Measurements from ENCODE around the gene MCM3AP.

MCM3AP gene

DNA sequence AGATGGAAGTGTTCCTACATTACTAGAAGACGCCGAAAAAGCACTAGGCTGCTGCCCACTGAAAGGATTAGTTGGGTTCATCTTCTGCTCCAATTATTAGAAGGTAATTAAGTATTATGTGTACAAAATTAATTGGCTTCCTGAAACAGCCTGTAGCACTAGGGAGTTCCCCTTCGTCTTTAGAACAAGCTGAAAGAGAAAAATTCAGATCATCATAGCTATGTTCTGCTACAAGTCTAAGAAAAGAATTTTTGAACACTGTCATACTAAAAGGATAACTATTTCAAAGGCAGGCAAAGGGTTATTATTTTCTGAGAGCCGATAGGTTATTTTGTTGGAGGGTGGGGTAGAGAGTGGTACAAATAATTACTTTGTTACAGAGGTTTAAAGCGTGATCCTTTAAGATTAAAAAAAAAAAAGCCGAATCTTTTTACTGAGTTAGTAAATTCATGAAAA is at the start of gene MCM3AP:
TSS of gene MCM3AP (minus strand) at position 406 of the 456 bp plus-strand sequence. CDS start at position 81, 325 bp downstream.
- Mint-ChIP-seq H3K4me1 (peaks cover 49% of the 10 kb centered on the region), H3K9me3 (no peaks in the 10 kb centered on the region), H3K4me3 (peak within 1 kb of the TSS; percentile 96), H3K36me3 (peaks cover 73% of the 10 kb centered on the region), H3K27ac (peak within 1 kb of the TSS; percentile 94)
- no peak for DNase-seq (ENCODE audit: low spot score in 2 of 2)
- ATAC-seq = no peak

DNA sequence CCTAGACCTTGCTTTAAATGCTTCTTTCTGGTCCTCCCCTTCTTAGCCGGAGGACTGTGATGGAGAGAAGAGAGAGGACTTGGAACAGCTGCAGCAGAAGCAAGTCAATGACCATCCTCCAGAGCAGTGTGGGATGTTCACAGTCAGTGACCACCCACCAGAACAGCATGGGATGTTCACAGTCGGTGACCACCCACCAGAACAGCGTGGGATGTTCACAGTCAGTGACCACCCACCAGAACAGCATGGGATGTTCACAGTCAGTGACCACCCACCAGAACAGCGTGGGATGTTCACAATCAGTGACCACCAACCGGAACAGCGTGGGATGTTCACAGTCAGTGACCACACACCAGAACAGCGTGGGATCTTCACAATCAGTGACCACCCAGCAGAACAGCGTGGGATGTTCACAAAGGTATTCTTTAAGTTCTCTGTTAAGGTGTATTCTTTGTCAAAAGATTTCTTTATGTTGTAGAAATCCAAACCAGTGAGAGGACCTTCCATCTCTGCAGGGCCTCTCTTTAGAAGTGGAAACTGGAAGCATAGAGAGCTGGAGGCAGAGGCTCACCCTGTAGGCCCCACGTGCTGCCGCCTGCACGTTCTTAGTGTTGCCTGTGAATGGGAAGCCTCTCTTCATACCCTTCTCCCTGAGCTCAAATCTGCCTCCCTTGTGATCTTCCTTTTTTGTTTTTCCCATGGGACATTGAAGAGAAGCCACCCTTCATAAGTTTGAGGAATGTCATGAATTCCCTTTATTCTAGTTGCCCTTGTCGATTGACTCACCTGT is 49.1 kb upstream of the MCM3AP start:
- ATAC-seq (no peak), DNase-seq (ENCODE audit: low spot score in 2 of 2) (no peak)
- peaks cover 3% of the 10 kb centered on the region for H3K4me1 Mint-ChIP-seq
- H3K9me3 Mint-ChIP-seq = no peaks in the 10 kb centered on the region
- H3K27ac Mint-ChIP-seq = no peak overlapping the region
- H3K36me3 Mint-ChIP-seq = peaks cover 91% of the 10 kb centered on the region
- no peak overlapping the region for H3K4me3 Mint-ChIP-seq

DNA sequence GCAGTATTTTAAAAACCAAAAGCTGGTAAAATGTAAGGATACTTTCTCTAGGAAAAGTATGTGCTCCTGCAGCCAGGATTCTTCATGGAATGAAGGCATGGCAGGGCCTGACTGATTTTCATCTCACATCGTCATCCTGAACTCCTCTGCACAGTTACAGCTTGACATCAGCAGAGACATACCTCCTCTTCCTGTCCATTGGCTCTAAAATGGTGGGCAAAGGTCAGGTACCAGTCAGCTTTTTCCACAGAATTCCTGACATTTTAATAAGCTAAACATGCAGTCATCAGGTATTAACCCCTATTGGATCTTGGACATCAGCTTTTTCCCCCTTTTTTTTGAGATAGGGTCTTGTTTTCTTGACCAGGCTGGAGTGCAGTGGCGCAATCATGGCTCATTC is 44.4 kb upstream of the MCM3AP start:
- DNase-seq (ENCODE audit: low spot score in 2 of 2) (no peak), ATAC-seq (no peak)

DNA sequence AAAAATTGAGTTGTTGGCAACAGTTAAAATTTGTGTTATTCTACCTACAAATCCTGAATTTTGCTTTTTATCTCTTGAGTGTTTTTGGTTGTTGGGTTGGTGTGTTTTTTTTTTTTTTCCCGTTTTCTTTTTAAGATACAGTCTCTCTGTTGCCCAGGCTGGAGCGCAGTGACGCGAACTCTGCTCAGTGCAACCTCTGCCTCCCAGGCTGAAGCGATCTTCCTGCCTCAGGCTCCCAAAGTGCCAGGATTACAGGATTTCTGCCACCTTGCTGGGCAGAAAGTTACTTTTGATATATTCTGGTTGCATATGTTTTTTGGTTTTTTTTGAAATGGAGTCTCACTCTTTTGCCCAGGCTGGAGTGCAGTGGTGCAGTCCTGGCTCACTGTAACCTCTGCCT is 42.7 kb upstream of the MCM3AP start:
- no peaks in the 10 kb centered on the region for H3K9me3 Mint-ChIP-seq
- ATAC-seq = no peak
- peaks cover 14% of the 10 kb centered on the region for H3K4me1 Mint-ChIP-seq
- no peak overlapping the region for H3K27ac Mint-ChIP-seq
- H3K36me3 Mint-ChIP-seq = peaks cover 93% of the 10 kb centered on the region
- no peak for DNase-seq (ENCODE audit: low spot score in 2 of 2)
- H3K4me3 Mint-ChIP-seq = no peak overlapping the region

More for the DNA sequence above, 44.4 kb upstream of the MCM3AP start:
- H3K27ac Mint-ChIP-seq = no peak overlapping the region
- no peaks in the 10 kb centered on the region for H3K9me3 Mint-ChIP-seq
- H3K4me1 Mint-ChIP-seq = peaks cover 14% of the 10 kb centered on the region
- peaks cover 90% of the 10 kb centered on the region for H3K36me3 Mint-ChIP-seq
- H3K4me3 Mint-ChIP-seq = no peak overlapping the region

DNA sequence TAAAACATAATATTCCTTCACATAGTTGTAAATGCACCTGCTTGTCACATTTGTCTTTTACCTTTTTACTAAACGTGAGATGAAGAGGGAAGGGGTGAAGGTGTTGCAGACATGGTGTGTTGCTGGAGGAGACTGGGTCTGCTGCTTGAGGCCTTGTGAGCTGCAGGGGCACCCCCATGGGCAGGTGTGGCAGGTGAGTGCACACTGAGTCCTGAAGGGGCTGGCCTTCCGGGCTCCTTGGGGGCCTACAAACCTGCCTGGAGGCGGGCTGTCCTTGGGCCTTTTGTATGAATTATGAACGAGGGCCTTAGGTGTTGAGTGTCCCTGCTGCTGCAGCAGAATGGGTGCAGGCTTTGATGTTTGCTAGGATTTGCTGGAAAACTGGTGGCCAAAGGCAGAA is 42.3 kb upstream of the MCM3AP start:
- Mint-ChIP-seq H3K36me3 (peaks cover 94% of the 10 kb centered on the region), H3K9me3 (no peaks in the 10 kb centered on the region), H3K4me3 (no peak overlapping the region), H3K27ac (no peak overlapping the region), H3K4me1 (peaks cover 14% of the 10 kb centered on the region)
- no peak for DNase-seq (ENCODE audit: low spot score in 2 of 2)
- ATAC-seq = no peak

DNA sequence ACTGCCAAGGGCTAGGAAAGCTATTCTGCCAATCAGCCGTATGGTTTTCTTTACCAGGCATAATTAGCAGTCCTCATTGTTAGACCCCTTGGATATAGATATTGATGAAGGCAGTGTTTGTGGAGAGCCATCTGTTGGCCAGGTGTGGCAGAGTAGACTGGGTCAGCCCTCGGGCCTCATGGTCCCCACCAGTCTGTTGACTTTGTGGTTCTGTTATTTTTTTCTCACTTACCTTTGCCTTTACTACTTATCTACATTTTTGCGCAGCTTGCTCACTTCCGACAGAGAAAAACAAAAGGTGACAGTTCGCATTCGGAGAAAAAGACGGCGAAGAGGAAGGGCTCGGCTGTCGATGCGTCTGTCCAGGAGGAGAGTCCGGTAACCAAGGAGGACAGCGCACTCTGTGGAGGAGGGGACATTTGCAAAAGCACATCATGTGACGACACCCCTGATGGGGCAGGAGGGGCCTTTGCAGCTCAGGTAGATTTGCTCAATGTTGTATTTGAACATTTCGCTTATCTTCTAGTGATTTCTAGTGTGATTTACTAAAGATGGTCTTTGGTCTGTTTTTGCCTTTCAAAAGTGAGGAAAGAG is 40.8 kb upstream of the MCM3AP start:
- peaks cover 94% of the 10 kb centered on the region for H3K36me3 Mint-ChIP-seq
- H3K4me1 Mint-ChIP-seq = peaks cover 21% of the 10 kb centered on the region
- H3K9me3 Mint-ChIP-seq = no peaks in the 10 kb centered on the region
- ATAC-seq (no peak), DNase-seq (ENCODE audit: low spot score in 2 of 2) (no peak)
- H3K4me3 Mint-ChIP-seq = peak overlapping the region; percentile 89
- peak overlapping the region; percentile 74 for H3K27ac Mint-ChIP-seq

DNA sequence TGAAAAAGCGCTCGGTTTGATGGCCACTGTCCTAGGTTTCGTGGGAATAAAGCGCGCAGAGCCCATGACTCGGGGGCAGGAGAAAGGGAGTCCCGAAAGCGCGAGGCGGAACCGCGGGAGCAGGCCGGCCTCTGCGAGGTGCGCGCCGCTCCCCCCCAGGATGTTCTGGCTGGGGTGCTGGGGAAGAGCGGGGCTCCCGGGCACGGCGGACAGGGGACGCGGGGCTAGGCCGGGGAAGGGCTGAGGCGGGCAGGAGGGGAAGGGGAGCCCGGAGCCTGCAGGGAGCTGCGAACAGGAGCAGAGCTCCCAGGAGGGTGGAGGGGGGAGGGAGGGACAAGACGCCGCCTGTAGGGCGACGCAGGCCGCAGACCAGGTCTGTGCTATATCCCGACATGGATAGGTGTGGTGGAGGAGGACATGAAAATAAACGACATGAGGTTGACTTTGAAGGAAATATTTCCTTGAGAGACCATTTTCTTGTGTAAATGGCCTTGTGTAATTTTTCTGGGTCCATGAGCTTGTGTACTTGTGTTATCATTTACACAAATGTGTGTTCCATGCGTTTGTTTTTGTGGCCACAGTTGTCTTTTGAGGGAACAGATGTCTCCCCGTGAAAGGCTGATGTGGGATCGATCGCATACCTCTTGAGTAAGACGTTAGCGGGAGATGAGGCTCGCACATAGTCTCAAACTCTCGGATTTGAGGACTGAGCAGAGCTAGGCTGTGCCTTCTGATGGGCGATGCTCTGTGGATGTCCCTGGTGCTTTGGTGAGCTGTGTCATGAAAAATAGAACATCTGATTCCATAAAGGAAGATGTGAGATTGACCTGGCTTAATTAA is 39.9 kb upstream of the MCM3AP start:
- Mint-ChIP-seq H3K4me3 (peak overlapping the region; percentile 89), H3K27ac (peak overlapping the region; percentile 74), H3K4me1 (peaks cover 22% of the 10 kb centered on the region), H3K9me3 (no peaks in the 10 kb centered on the region), H3K36me3 (peaks cover 94% of the 10 kb centered on the region)
- DNase-seq (ENCODE audit: low spot score in 2 of 2) (peak in 1 of 2 donors; percentile 27), ATAC-seq (peak; percentile 2)

DNA sequence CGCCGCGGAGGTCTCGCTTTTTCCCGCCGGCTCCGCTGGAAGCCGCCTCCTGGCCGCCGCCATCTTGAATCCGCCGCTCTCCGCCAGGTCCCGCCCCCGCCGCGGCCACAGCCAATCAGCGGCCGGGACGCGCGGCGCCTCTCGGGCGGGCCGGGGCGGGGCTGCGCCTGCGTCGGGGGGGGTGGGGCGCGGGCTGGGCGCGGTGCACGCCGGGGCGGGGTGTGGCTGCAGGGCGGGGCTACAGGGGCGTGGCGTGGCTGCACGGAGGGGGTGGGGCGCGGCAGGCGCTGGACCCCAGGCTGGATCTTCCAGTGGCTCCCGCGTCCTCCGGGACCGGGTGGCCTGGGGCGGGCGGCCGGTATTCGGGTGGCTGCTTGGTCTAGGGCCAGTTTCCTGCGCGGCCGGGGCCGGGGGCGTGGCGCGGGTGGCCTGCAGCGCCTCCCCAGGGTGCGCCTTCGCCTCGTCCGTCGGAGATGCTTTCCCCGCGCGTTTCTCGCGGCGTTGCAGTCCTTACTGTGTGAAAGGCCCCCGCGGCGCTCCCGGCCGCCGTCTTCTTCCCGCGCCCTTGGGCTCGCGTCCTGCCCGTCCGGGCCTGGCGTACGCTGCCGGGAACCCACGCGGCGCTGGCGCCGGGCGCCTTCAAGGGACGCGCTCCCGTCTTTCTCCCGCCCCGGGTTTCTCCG is 39.1 kb upstream of the MCM3AP start:
- ATAC-seq = peak; percentile 83
- peaks cover 89% of the 10 kb centered on the region for H3K36me3 Mint-ChIP-seq

DNA sequence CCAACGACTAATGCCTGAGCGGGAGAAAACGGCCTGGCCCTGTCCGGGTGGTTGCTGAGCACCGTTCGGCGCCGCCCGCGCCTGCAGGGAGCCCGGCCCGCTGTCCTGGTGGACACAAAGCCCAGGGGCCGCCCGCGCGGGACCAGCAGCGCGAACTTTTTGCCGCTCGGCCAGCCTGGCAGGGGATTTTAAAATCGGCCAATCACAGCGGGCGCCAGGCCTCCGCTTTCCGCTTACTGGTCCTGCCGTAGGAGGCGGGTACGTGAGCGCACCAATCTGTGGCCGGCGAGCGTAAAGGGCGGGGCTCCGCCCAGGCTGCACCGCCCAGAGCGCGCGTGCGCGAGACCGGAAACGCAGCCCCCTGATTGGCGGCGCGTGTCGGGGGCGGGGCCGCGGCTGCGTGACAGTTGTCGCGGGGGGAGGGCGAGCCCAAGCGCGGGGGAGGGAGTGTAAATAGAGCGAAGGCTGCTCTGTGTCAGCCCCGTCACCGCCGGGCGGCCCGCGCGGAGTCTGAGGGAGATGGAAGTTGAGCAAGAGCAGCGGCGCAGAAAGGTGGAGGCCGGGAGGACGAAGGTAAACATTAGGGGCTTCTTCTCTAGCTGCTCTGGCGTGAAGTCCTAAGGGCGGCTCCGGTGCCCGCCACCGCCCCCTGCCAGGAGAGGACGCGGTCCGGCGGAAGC is 38.4 kb upstream of the MCM3AP start, which contains the start of the genes C21orf58 and PCNT:
TSS of gene C21orf58 (minus strand) at position 161 of the 680 bp plus-strand sequence. CDS start 1,132 bp downstream, outside the sequence.
TSS of gene PCNT (plus strand) at position 447 of the 680 bp plus-strand sequence. CDS start at position 520, 73 bp downstream.
- ATAC-seq (peak; percentile 91), DNase-seq (ENCODE audit: low spot score in 2 of 2) (peak; percentile 98)
- no peaks in the 10 kb centered on the region for H3K9me3 Mint-ChIP-seq
- H3K36me3 Mint-ChIP-seq = peaks cover 82% of the 10 kb centered on the region
- peak within 1 kb of the TSS; percentile 89 for H3K4me3 Mint-ChIP-seq
- H3K4me1 Mint-ChIP-seq = peaks cover 22% of the 10 kb centered on the region
- peak within 1 kb of the TSS; percentile 98 for H3K27ac Mint-ChIP-seq

More for the DNA sequence above, 39.1 kb upstream of the MCM3AP start:
- Mint-ChIP-seq H3K4me3 (peak overlapping the region; percentile 89), H3K4me1 (peaks cover 22% of the 10 kb centered on the region), H3K27ac (peak overlapping the region; percentile 98), H3K9me3 (no peaks in the 10 kb centered on the region)
- DNase-seq (ENCODE audit: low spot score in 2 of 2) = peak; percentile 90 to 93

DNA sequence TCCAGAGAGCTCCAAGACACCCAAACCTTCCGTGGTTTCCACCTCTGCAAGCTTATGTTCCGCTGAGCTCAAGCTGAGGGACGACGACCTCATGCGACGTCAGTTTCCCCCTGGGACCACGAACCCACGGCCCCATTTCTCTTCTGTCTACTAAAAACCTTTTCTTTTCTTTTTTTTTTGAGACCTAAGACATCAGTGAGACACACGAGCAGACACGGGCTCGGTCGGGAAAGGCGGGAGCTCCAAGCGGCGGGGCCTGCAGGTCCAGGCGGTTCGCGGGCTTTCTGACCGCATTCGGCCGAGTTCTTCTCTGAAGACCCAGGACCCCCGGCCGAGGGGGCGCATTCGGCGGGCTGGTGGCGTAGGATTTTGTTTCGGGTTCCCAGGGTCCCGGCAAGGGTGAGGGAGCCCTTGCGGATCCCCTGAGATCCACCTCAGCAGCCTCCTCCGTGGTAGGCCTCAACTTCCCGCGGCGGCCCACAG is 37.9 kb upstream of the MCM3AP start:
- Mint-ChIP-seq H3K4me1 (peaks cover 22% of the 10 kb centered on the region), H3K36me3 (peaks cover 77% of the 10 kb centered on the region), H3K4me3 (peak overlapping the region; percentile 89), H3K27ac (peak overlapping the region; percentile 98), H3K9me3 (no peaks in the 10 kb centered on the region)
- DNase-seq (ENCODE audit: low spot score in 2 of 2) (no peak), ATAC-seq (peak; percentile 4)

DNA sequence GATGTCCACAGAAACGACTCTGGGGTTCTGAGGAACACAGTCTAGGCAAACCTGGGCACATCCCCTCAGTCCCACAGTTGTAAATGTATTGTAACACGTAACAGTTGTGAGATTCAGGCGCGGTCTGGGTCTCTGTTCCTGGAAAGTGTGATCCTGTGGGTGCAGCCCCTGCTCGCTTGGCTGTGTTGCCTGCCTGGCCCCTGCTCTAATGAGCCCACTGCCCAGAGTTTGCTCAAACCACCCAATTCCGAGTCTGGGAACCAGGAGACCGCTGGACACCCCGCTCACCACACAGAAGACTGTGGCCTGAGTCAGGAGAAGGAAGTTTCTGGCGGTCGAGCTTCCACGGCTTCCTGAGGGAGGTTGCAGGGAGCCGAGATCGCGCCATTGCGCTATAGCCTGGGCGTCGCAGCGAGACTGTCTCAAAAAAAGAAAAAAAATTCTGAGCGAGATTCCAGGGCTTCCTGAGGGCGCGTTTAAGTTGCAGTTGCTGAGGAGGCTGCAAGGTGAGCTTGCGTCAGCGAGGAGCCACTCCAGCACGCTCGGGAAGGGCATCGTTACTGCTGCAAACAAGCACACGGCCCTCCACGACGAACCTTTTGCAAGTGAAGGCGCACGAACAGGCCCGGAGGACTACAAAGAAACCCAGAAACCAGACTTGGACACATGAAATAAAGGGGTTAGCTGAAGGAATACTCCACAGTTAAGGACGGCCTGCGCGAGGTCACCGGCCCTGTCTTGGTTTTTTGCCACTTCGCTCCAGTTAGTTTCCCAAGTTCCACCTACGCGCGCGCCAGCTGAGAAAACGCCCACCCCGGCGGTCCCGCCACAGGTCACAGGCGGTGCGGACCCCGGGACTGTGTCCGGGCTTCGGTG is 37.2 kb upstream of the MCM3AP start:
- ATAC-seq (no peak), DNase-seq (ENCODE audit: low spot score in 2 of 2) (peak in 1 of 2 donors; percentile 52)
- Mint-ChIP-seq H3K36me3 (peaks cover 70% of the 10 kb centered on the region), H3K9me3 (no peaks in the 10 kb centered on the region), H3K4me3 (peak overlapping the region; percentile 89), H3K27ac (peak overlapping the region; percentile 98), H3K4me1 (peaks cover 22% of the 10 kb centered on the region)

DNA sequence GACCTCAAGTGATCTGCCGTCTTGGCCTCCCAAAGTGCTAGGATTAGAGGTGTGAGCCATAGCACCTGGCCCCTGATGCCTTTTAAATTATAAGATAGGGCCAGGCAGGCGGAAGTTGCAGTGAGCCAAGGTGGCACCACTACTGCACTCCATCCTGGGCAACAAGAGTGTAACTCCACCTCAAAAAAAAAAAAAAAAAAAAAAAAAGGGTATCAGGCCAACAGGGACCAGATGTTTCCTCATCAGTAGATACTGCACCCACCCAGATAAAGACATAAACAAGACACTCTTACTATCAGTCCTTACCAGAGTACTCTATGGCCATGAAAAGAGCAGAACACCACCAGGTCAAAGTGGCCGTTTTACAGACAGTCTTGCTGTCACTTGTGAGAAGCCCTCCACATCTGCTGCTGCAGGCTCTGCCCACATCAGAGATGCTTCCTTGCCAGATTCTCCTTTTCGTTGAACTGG is 35.0 kb upstream of the MCM3AP start:
- H3K27ac Mint-ChIP-seq = no peak overlapping the region
- H3K4me3 Mint-ChIP-seq = no peak overlapping the region
- ATAC-seq (no peak), DNase-seq (ENCODE audit: low spot score in 2 of 2) (no peak)
- H3K36me3 Mint-ChIP-seq = peaks cover 48% of the 10 kb centered on the region
- H3K9me3 Mint-ChIP-seq = no peaks in the 10 kb centered on the region
- H3K4me1 Mint-ChIP-seq = peaks cover 10% of the 10 kb centered on the region

DNA sequence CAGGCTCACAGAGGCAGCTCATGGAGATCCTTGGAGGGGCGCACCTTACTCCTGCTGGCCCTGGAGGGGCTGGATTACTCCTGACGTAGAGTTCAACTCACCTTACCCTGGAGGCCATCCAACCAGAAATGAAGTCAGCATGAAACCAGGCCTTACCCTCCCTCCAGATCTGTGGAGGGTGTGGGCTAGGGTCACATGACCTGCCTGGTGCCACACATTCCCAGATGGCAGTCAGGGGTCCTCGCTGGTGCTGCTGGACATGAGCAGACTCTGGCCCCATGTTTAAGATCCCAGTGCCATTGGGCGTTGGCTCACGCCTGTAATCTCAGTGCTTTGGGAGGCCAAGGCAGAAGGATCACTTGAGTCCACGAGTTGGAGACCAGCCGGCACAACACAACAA is 33.8 kb upstream of the MCM3AP start:
- Mint-ChIP-seq H3K4me3 (no peak overlapping the region), H3K4me1 (peaks cover 8% of the 10 kb centered on the region), H3K36me3 (peaks cover 42% of the 10 kb centered on the region), H3K27ac (no peak overlapping the region), H3K9me3 (no peaks in the 10 kb centered on the region)
- ATAC-seq (no peak), DNase-seq (ENCODE audit: low spot score in 2 of 2) (no peak)

All from stimulated activated effector memory CD8-positive, alpha-beta T cell treated with anti-CD3 and anti-CD28 coated beads, Interleukin-12 subunit alpha, Interleukin-12 subunit beta, amount 100 ng/mL, for 72 hours (primary cell).